ENCODE results near the gene FAM171A1.

The FAM171A1 gene

GRCh38 chr10:15373199-15373598 lies 2.1 kb upstream of the FAM171A1 start:
- no peak for DNase-seq

- no peak for DNase-seq
Observed at GRCh38 chr10:15370212-15370855, 755 bp downstream of the FAM171A1 start.

- no peak for DNase-seq
Observed at GRCh38 chr10:15369256-15370211, 1.6 kb downstream of the FAM171A1 start.

- no peak for DNase-seq
Observed at GRCh38 chr10:15368101-15368855, 2.8 kb downstream of the FAM171A1 start.

- no peak for DNase-seq
Observed at GRCh38 chr10:15367296-15368085, 3.6 kb downstream of the FAM171A1 start.

GRCh38 chr10:15365692-15366091 lies 5.4 kb downstream of the FAM171A1 start:
- no peak for DNase-seq

GRCh38 chr10:15364001-15364400 lies 7.1 kb downstream of the FAM171A1 start:
- no peak for DNase-seq

GRCh38 chr10:15363031-15363430 lies 8.1 kb downstream of the FAM171A1 start:
- DNase-seq, result no peak

- no peak for DNase-seq
Observed at GRCh38 chr10:15361131-15361530, 10.0 kb downstream of the FAM171A1 start.

GRCh38 chr10:15360566-15360965 lies 10.5 kb downstream of the FAM171A1 start:
- DNase-seq, result no peak

- no peak for DNase-seq
Observed at GRCh38 chr10:15353471-15354017, 17.5 kb downstream of the FAM171A1 start.

- no peak for DNase-seq
Observed at GRCh38 chr10:15352836-15353235, 18.3 kb downstream of the FAM171A1 start.

- DNase-seq, result no peak
Observed at GRCh38 chr10:15352201-15352600, 18.9 kb downstream of the FAM171A1 start.

- DNase-seq, result no peak
Observed at GRCh38 chr10:15351099-15351820, 19.8 kb downstream of the FAM171A1 start.

GRCh38 chr10:15349112-15349511 lies 22.0 kb downstream of the FAM171A1 start:
- no peak for DNase-seq

- DNase-seq, result no peak
Observed at GRCh38 chr10:15348579-15348978, 22.5 kb downstream of the FAM171A1 start.

- no peak for DNase-seq
Observed at GRCh38 chr10:15347150-15347549, 23.9 kb downstream of the FAM171A1 start.

GRCh38 chr10:15346440-15347141 lies 24.5 kb downstream of the FAM171A1 start:
- no peak for DNase-seq

GRCh38 chr10:15345450-15345849 lies 25.6 kb downstream of the FAM171A1 start:
- no peak for DNase-seq

GRCh38 chr10:15344876-15345285 lies 26.2 kb downstream of the FAM171A1 start:
- DNase-seq, result no peak
